HepG2 (cell line): ENCODE results near the gene OGA. TPM values are rescaled to one million over a fixed set of nuclear protein-coding genes. Genes with fewer than 3 reads are reported as not detected.
A peak's percentile ranks its signal among the peaks of the same experiment; 100 is the strongest.

Experiments
- BCLAF1 ChIP-seq: fragments of 450-650 bp; IDR thresholded peaks from 2 replicates; pipeline ENCODE4 v1.6.1; 2017; ENCODE audit warnings: mild to moderate bottlenecking
- HOXA3 ChIP-seq: sonication (generic); formaldehyde crosslinking; IDR thresholded peaks from 2 replicates; pipeline ENCODE4 v1.5.0; 2020; ENCODE audit warnings: missing genetic modification reagents
- IKZF4 ChIP-seq: sonication (generic); formaldehyde crosslinking; IDR thresholded peaks from 2 replicates; pipeline ENCODE4 v1.5.1; 2020; ENCODE audit warnings: borderline replicate concordance, mild to moderate bottlenecking, low read depth, missing genetic modification reagents; ENCODE audit errors: not compliant biosample characterization
- KIAA2018 ChIP-seq: sonication (generic); formaldehyde crosslinking; IDR thresholded peaks from 2 replicates; pipeline ENCODE4 v1.5.0; 2020; ENCODE audit warnings: mild to moderate bottlenecking, missing genetic modification reagents, borderline replicate concordance
- SETDB1 ChIP-seq: sonication (generic); formaldehyde crosslinking; IDR thresholded peaks from 2 replicates; pipeline ENCODE4 v1.5.1; 2020; ENCODE audit warnings: missing genetic modification reagents, mild to moderate bottlenecking, borderline replicate concordance
- ZBTB38 ChIP-seq: sonication (generic); formaldehyde crosslinking; IDR thresholded peaks from 2 replicates; pipeline ENCODE4 v1.5.1; 2020; ENCODE audit warnings: mild to moderate bottlenecking, missing genetic modification reagents
- ZNF260 ChIP-seq: sonication (generic); formaldehyde crosslinking; IDR thresholded peaks from 2 replicates; pipeline ENCODE4 v1.4.0; 2020; ENCODE audit warnings: missing genetic modification reagents, low read depth, mild to moderate bottlenecking, borderline replicate concordance
- ZNF333 ChIP-seq: sonication (generic); formaldehyde crosslinking; IDR thresholded peaks from 2 replicates; pipeline ENCODE4 v1.4.0; 2020; ENCODE audit warnings: mild to moderate bottlenecking, missing genetic modification reagents, borderline replicate concordance
- ZNF644 ChIP-seq: IDR thresholded peaks from 2 replicates; pipeline ENCODE4 v1.6.1; 2016; ENCODE audit warnings: low read depth
- polyA plus RNA-seq, 8 experiments: library from polyadenylated mRNA; depleted of rRNA in 3 of 8; stranded (reverse) in 7 of 8; unstranded in 1 of 8; fragments of >200 nt; fragmentation: Illumina TruSeq in 4 of 8; extraction: Trizol in 4 of 8; gene quantifications; 2 replicates each; pipeline versions ENCODE4 v1.2.1 to v1.2.3, GENCODE V29; 2011 to 2016; ENCODE audit warnings: low read depth in 4 of 8, missing spikeins in 1 of 8, mixed read lengths in 1 of 8; ENCODE audit not compliant: insufficient read depth in 1 of 8
- total RNA-seq, 5 experiments: library from RNA; depleted of rRNA; stranded (reverse); fragments of >200 nt; fragmentation: Illumina TruSeq; extraction: Trizol; gene quantifications; 2 replicates each; pipeline ENCODE4 v1.2.3, GENCODE V29; 2016; ENCODE audit warnings: low read depth in 1 of 5
- TF ChIP-seq, protein P1 (sequence below): sonication (generic); formaldehyde crosslinking; IDR thresholded peaks from 2 replicates; pipeline ENCODE4 v1.5.1; 2020; ENCODE audit warnings: mild to moderate bottlenecking, missing genetic modification reagents, moderate library complexity
- TF ChIP-seq, protein P2 (sequence below): sonication (generic); formaldehyde crosslinking; IDR thresholded peaks from 2 replicates; pipeline ENCODE4 v1.4.0; 2020; ENCODE audit warnings: missing genetic modification reagents

The OGA gene
- total and polyA plus RNA-seq, 2 of the 13 experiments (the other 11 are each of a cell fraction or from before 2014, with no cell fraction given) = 33.2 to 39.8 TPM

GRCh38 chr10:101818872-101819633 is 809 bp upstream of the OGA start (continued):
- TF ChIP-seq ZNF333 (CRISPR knock-in tag) (no peak), IKZF4 (CRISPR knock-in tag) (no peak), HOXA3 (no peak), BCLAF1 (no peak), SETDB1 (CRISPR knock-in tag) (no peak), ZBTB38 (no peak), ZNF260 (CRISPR knock-in tag) (no peak), KIAA2018 (CRISPR knock-in tag) (no peak), ZNF644 (peak; percentile 44; the same call in 1 of the 2 replicates)
- TF ChIP-seq, protein P1, sequence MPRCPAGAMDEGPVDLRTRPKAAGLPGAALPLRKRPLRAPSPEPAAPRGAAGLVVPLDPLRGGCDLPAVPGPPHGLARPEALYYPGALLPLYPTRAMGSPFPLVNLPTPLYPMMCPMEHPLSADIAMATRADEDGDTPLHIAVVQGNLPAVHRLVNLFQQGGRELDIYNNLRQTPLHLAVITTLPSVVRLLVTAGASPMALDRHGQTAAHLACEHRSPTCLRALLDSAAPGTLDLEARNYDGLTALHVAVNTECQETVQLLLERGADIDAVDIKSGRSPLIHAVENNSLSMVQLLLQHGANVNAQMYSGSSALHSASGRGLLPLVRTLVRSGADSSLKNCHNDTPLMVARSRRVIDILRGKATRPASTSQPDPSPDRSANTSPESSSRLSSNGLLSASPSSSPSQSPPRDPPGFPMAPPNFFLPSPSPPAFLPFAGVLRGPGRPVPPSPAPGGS (CRISPR knock-in tag) = no peak
- TF ChIP-seq, protein P2, sequence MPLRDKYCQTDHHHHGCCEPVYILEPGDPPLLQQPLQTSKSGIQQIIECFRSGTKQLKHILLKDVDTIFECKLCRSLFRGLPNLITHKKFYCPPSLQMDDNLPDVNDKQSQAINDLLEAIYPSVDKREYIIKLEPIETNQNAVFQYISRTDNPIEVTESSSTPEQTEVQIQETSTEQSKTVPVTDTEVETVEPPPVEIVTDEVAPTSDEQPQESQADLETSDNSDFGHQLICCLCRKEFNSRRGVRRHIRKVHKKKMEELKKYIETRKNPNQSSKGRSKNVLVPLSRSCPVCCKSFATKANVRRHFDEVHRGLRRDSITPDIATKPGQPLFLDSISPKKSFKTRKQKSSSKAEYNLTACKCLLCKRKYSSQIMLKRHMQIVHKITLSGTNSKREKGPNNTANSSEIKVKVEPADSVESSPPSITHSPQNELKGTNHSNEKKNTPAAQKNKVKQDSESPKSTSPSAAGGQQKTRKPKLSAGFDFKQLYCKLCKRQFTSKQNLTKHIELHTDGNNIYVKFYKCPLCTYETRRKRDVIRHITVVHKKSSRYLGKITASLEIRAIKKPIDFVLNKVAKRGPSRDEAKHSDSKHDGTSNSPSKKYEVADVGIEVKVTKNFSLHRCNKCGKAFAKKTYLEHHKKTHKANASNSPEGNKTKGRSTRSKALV = peak; percentile 71; the same call in 1 of the 2 replicates
